Bronchial epithelial cell (primary cell): Measurements from ENCODE around the gene PLD1. TPM values are rescaled to one million over a fixed set of nuclear protein-coding genes. Genes with fewer than 3 reads are reported as not detected.

ENCODE experiments used
- DNase-seq: peaks from one replicate; pipeline ENCODE4 v3.0.0-alpha.2; 2010; ENCODE audit warnings: low read depth
- FAIRE-seq: peaks from 2 replicates; lab custom pipeline; 2011; peaks lifted over from hg19 to GRCh38; lab: Jason Lieb, UNC
- H3K27me3 ChIP-seq: 2 replicates; pipeline ENCODE4 v1.5.1; 2011; ENCODE audit warnings: low read length; ENCODE audit not compliant: control insufficient read depth, insufficient read depth
- H3K36me3 ChIP-seq: 2 replicates; pipeline ENCODE4 v1.5.1; 2011; ENCODE audit warnings: low read length; ENCODE audit not compliant: control insufficient read depth, insufficient read depth
- H3K4me3 ChIP-seq: 2 replicates; pipeline ENCODE4 v1.5.1; 2011; ENCODE audit warnings: mild to moderate bottlenecking, low read depth, low read length, control low read depth
- total RNA-seq: library from RNA; depleted of rRNA; stranded (reverse); fragments of >200 nt; gene quantifications from 2 replicates; pipeline ENCODE4 v1.2.1, GENCODE V29; 2014
- TF ChIP-seq, protein P1 (sequence below): IDR thresholded peaks from 2 replicates; pipeline ENCODE4 v1.5.1; 2011; ENCODE audit warnings: mild to moderate bottlenecking, moderate library complexity, low read length, control low read depth, inconsistent platforms; ENCODE audit not compliant: insufficient read depth, severe bottlenecking

Gene PLD1
- total RNA-seq, 1 donor from 2014 or later, result 10.5 TPM

DNA sequence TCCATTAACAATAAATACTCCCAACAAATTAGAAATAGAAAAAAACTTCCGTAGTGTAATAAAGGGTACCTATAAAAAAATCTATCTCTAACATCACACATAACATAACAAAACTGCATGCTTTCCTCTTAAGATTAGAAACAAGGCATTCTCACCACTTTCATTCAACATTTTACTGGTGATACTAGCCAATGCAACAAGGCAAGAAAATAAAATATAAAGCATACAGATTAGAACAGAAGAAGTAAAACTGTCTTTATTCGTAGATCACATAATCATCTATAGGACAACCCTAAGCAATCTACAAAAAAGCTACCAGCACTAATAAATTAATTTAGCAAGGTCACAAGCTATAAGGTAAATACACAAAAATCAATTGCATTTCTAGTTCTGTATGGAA lies 107.1 kb downstream of the PLD1 start:
- H3K36me3 ChIP-seq, result no peaks in the 10 kb centered on the region
- TF ChIP-seq, protein P1, sequence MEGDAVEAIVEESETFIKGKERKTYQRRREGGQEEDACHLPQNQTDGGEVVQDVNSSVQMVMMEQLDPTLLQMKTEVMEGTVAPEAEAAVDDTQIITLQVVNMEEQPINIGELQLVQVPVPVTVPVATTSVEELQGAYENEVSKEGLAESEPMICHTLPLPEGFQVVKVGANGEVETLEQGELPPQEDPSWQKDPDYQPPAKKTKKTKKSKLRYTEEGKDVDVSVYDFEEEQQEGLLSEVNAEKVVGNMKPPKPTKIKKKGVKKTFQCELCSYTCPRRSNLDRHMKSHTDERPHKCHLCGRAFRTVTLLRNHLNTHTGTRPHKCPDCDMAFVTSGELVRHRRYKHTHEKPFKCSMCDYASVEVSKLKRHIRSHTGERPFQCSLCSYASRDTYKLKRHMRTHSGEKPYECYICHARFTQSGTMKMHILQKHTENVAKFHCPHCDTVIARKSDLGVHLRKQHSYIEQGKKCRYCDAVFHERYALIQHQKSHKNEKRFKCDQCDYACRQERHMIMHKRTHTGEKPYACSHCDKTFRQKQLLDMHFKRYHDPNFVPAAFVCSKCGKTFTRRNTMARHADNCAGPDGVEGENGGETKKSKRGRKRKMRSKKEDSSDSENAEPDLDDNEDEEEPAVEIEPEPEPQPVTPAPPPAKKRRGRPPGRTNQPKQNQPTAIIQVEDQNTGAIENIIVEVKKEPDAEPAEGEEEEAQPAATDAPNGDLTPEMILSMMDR, result no peak
- no peak overlapping the region for H3K4me3 ChIP-seq
- FAIRE-seq (no peak), DNase-seq (no peak)
- H3K27me3 ChIP-seq, result no peaks in the 10 kb centered on the region

DNA sequence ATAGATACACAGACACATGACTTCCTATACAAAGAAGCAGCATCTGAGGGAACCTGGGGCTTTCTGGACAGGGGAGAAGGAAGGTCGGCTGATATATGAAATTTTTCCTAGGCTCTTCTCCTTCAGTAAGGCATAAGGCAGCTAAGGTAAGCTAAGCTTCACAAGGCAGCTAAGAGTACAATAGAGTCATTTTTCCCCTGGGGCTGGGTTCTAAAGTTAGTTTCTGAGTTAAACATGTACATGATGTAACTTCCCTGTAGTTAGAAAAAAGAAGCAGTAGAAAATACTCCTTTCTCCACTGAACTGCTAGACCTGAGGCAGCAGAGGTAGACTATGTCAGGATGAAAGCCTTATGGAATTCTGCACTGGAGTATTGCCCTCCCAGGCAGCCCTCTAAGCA lies 109.6 kb downstream of the PLD1 start:
- DNase-seq (peak; percentile 13), FAIRE-seq (no peak)
- Histone ChIP-seq H3K27me3 (no peaks in the 10 kb centered on the region), H3K36me3 (peaks cover 1% of the 10 kb centered on the region), H3K4me3 (no peak overlapping the region)
- TF ChIP-seq, protein P1, result no peak

- H3K27me3 ChIP-seq, result no peaks in the 10 kb centered on the region
- FAIRE-seq (no peak), DNase-seq (no peak)
- H3K4me3 ChIP-seq, result no peak overlapping the region
- TF ChIP-seq, protein P1, result no peak
- H3K36me3 ChIP-seq, result peaks cover 1% of the 10 kb centered on the region
Measured at GRCh38 chr3:171700157-171700556, 110.1 kb downstream of the PLD1 start.

GRCh38 chr3:171699601-171700000 lies 110.7 kb downstream of the PLD1 start:
- no peaks in the 10 kb centered on the region for H3K27me3 ChIP-seq
- H3K36me3 ChIP-seq, result peaks cover 1% of the 10 kb centered on the region
- no peak for DNase-seq
- TF ChIP-seq, protein P1, result no peak
- FAIRE-seq, result no peak
- no peak overlapping the region for H3K4me3 ChIP-seq

DNA sequence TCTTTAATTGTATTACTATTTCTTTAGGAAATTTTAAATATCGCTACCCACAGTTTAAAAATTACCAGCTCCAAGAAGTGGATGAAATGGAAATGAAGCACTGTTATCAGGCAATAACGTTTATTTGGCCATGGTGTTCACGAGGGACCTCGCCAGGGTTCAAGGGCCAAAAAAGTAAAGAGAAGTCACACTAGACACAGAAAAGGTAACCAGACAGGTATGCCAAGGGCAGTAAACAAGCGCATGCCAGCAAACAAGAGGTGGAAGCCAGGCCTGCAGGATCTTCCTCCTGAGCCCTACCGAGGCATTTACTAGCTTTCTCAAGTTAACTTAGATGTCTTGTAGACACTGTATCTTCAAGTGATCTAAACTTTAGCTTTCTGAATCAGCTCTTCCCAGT lies 113.5 kb downstream of the PLD1 start:
- Histone ChIP-seq H3K36me3 (peaks cover 1% of the 10 kb centered on the region), H3K4me3 (no peak overlapping the region), H3K27me3 (no peaks in the 10 kb centered on the region)
- no peak for DNase-seq
- TF ChIP-seq, protein P1, result no peak
- no peak for FAIRE-seq

- no peaks in the 10 kb centered on the region for H3K27me3 ChIP-seq
- no peak overlapping the region for H3K4me3 ChIP-seq
- DNase-seq (no peak), FAIRE-seq (no peak)
- peaks cover 1% of the 10 kb centered on the region for H3K36me3 ChIP-seq
- TF ChIP-seq, protein P1, result no peak
Measured at GRCh38 chr3:171695426-171695825, 114.9 kb downstream of the PLD1 start.
